HG03520 (cell line): ENCODE measurements around the gene PPARG.
"Not testable (repeated sequence)": the region's sequence is repeated elsewhere in the genome, so short reads cannot be mapped to it uniquely, and the experiment has no call there.

Experiments
- ATAC-seq: cut with Tn5 transposase; IDR thresholded peaks from one replicate; pipeline ENCODE4 v1.9.1; 2021; ENCODE audit warnings: mild to moderate bottlenecking, moderate library complexity; ENCODE audit not compliant: unreplicated experiment

PPARG gene

DNA sequence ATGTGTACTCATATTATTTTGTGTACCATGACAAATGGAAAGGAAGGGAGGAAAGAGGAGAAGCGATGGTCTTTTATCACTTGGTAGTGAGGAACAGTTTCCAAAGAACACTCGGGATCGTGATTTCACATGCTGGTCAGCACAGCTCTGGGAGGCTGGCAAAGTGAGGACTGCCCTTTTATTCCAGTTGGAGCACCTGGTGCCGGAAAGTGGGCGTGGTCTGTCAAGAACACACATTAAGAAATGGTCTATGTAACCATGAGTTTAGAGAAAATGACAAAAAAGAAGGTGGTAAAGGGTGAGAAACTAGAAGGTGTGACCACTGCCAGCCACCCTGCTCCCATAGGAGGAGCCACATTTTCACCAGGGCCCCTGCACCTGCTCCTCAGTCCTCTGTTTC is 188.4 kb downstream of the PPARG start:
- no peak for ATAC-seq

DNA sequence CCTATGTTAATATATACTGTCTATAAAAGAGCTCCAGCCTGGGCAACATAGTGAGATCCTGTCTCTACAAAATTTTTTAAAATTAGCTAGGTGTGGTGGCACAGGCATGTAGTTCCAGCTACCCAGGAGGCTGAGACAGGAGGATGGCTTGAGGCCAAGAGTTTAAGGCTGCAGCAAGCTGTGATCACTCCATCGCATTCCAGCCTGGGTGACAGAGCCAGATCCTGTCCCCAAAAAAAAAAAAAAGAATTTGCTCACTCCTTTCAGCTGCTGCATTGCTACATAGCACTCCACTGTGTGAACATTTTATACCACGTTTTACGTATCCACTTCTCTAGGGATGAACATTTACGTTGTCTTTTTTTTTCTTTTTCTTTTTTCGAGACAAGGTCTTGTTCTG is 189.5 kb downstream of the PPARG start:
- no peak for ATAC-seq

DNA sequence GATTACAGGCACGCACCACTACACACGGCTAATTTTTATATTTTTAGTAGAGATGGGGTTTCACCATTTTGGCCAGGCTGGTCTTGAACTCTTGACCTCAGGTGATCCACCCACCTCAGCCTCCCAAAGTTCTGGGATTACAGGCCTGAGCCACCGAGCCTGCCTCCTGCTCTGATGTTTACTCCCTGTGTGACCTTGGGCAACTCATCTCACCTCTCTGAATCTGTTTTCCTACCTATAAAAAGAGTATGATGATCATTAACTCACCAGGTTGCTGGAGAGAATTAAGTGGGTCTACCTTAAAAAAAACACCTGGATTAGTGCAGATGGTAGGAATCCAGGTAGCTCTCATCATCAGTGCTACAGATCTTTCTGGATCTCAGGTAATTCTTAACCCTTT is 190.3 kb downstream of the PPARG start:
- ATAC-seq: not testable (repeated sequence)

DNA sequence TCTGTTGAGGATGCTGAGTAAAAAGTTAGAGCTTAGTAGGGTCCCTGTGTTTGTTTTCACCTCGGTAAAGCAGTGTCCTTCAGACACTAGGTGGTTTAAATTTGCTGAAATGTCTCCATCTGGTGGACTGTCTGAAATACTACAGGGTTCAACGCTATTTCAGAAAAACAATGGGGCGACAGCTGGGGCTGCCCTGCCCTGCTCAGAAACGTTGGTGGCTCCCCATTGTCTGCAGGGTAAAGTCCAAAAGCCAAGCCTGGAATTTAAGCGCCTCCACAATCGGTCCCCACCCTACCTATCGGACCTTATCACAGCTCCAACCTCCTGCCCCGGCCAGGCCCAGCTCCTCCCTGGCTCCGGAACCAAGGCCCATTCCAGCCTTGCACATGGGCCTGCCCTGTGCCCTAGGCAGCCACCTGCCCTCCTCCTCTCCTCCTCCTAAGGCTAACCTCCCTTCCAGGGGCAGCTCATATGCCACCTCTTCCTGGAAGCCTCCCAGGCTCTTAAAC is 191.1 kb downstream of the PPARG start:
- no peak for ATAC-seq

- ATAC-seq: no peak
Observed at GRCh38 chr3:12483410-12483809, 194.5 kb downstream of the PPARG start.

GRCh38 chr3:12483872-12484197 is 195.0 kb downstream of the PPARG start:
- ATAC-seq: no peak
